Measurements from ENCODE around the gene MALAT1. TPM values are rescaled to one million over a fixed set of nuclear protein-coding genes. Genes with fewer than 3 reads are reported as not detected.

The MALAT1 gene
- total RNA-seq, 3 donors from 2014 or later (not counting 1 experiment from before 2014, with no cell fraction given) = 32,911 to 36,726 (median 33,502) TPM

DNA sequence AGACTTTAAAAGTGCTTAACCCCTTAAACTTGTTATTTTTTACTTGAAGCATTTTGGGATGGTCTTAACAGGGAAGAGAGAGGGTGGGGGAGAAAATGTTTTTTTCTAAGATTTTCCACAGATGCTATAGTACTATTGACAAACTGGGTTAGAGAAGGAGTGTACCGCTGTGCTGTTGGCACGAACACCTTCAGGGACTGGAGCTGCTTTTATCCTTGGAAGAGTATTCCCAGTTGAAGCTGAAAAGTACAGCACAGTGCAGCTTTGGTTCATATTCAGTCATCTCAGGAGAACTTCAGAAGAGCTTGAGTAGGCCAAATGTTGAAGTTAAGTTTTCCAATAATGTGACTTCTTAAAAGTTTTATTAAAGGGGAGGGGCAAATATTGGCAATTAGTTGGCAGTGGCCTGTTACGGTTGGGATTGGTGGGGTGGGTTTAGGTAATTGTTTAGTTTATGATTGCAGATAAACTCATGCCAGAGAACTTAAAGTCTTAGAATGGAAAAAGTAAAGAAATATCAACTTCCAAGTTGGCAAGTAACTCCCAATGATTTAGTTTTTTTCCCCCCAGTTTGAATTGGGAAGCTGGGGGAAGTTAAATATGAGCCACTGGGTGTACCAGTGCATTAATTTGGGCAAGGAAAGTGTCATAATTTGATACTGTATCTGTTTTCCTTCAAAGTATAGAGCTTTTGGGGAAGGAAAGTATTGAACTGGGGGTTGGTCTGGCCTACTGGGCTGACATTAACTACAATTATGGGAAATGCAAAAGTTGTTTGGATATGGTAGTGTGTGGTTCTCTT is 2.8 kb downstream of the MALAT1 start:
- peaks cover 11% of the 10 kb centered on the region for H3K36me3 Mint-ChIP-seq
- peak overlapping the region; percentile 75 for H3K4me3 ChIP-seq (ENCODE audit: low read length)
- peaks cover 60% of the 10 kb centered on the region for H3K36me3 ChIP-seq (ENCODE audit: control insufficient read depth, insufficient read depth, low read length)
- H3K27ac ChIP-seq (ENCODE audit: low read length) = peak overlapping the region; percentile 96
- peaks cover 37% of the 10 kb centered on the region for H3K4me1 ChIP-seq (ENCODE audit: control insufficient read depth, insufficient read depth, low read length)
- H3K4me3 Mint-ChIP-seq = no peak overlapping the region
- intact Hi-C loops (cut with micrococcal nuclease) = loop anchor here (10.0 kb wide), 1 partner anchor 287 kb away; no protein-coding TSS in a partner anchor
- no peaks in the 10 kb centered on the region for H3K9me3 Mint-ChIP-seq
- DNase-seq (peak in 1 of 2 donors; percentile 36), ATAC-seq (no peak)
- H3K27ac Mint-ChIP-seq = no peak overlapping the region
- peaks cover 42 to 49% of the 10 kb centered on the region in 2 donors for H3K4me1 Mint-ChIP-seq
- WGBS (ENCODE audit: insufficient coverage) = 0% methylated on average over 3 of the region's 3 CpGs
- H3K27me3 Mint-ChIP-seq (ENCODE audit: low read depth in 2 of 2) = no peaks in the 10 kb centered on the region
- H3K27me3 ChIP-seq (ENCODE audit: control insufficient read depth, insufficient read depth, low read length) = no peaks in the 10 kb centered on the region
- H3K9me3 ChIP-seq (ENCODE audit: control insufficient read depth, insufficient read depth, low read length) = no peaks in the 10 kb centered on the region
- TF ChIP-seq CTCF (IDR thresholded peaks at IDR 0.05) = no peak

DNA sequence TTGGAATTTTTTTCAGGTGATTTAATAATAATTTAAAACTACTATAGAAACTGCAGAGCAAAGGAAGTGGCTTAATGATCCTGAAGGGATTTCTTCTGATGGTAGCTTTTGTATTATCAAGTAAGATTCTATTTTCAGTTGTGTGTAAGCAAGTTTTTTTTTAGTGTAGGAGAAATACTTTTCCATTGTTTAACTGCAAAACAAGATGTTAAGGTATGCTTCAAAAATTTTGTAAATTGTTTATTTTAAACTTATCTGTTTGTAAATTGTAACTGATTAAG is 3.4 kb downstream of the MALAT1 start:
- H3K36me3 Mint-ChIP-seq = peaks cover 11% of the 10 kb centered on the region
- no peaks in the 10 kb centered on the region for H3K27me3 Mint-ChIP-seq (ENCODE audit: low read depth in 2 of 2)
- Histone ChIP-seq H3K4me3 (ENCODE audit: low read length) (peak overlapping the region; percentile 75), H3K27me3 (ENCODE audit: control insufficient read depth, insufficient read depth, low read length) (no peaks in the 10 kb centered on the region), H3K27ac (ENCODE audit: low read length) (peak overlapping the region; percentile 96), H3K4me1 (ENCODE audit: control insufficient read depth, insufficient read depth, low read length) (peaks cover 37% of the 10 kb centered on the region), H3K36me3 (ENCODE audit: control insufficient read depth, insufficient read depth, low read length) (peaks cover 65% of the 10 kb centered on the region), H3K9me3 (ENCODE audit: control insufficient read depth, insufficient read depth, low read length) (no peaks in the 10 kb centered on the region)
- intact Hi-C loops (cut with micrococcal nuclease) = loop anchor here (10.0 kb wide), 1 partner anchor 287 kb away; no protein-coding TSS in a partner anchor
- no peak for ATAC-seq
- DNase-seq = no peak
- no peaks in the 10 kb centered on the region for H3K9me3 Mint-ChIP-seq
- TF ChIP-seq CTCF (IDR thresholded peaks at IDR 0.05) = no peak
- H3K4me3 Mint-ChIP-seq = no peak overlapping the region
- H3K27ac Mint-ChIP-seq = no peak overlapping the region
- H3K4me1 Mint-ChIP-seq = peaks cover 42 to 49% of the 10 kb centered on the region in 2 donors

DNA sequence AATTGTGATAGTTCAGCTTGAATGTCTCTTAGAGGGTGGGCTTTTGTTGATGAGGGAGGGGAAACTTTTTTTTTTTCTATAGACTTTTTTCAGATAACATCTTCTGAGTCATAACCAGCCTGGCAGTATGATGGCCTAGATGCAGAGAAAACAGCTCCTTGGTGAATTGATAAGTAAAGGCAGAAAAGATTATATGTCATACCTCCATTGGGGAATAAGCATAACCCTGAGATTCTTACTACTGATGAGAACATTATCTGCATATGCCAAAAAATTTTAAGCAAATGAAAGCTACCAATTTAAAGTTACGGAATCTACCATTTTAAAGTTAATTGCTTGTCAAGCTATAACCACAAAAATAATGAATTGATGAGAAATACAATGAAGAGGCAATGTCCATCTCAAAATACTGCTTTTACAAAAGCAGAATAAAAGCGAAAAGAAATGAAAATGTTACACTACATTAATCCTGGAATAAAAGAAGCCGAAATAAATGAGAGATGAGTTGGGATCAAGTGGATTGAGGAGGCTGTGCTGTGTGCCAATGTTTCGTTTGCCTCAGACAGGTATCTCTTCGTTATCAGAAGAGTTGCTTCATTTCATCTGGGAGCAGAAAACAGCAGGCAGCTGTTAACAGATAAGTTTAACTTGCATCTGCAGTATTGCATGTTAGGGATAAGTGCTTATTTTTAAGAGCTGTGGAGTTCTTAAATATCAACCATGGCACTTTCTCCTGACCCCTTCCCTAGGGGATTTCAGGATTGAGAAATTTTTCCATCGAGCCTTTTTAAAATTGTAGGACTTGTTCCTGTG is 3.9 kb downstream of the MALAT1 start:
- ATAC-seq (no peak), DNase-seq (peak in 1 of 2 donors; percentile 47)
- TF ChIP-seq CTCF (IDR thresholded peaks at IDR 0.05) = no peak
- peaks cover 40% of the 10 kb centered on the region for H3K4me1 ChIP-seq (ENCODE audit: control insufficient read depth, insufficient read depth, low read length)
- Mint-ChIP-seq H3K36me3 (peaks cover 11% of the 10 kb centered on the region), H3K4me3 (no peak overlapping the region), H3K27ac (no peak overlapping the region), H3K9me3 (no peaks in the 10 kb centered on the region), H3K4me1 (peaks cover 44 to 52% of the 10 kb centered on the region in 2 donors), H3K27me3 (ENCODE audit: low read depth in 2 of 2) (no peaks in the 10 kb centered on the region)
- peak overlapping the region; percentile 75 for H3K4me3 ChIP-seq (ENCODE audit: low read length)
- H3K36me3 ChIP-seq (ENCODE audit: control insufficient read depth, insufficient read depth, low read length) = peaks cover 66% of the 10 kb centered on the region
- no peaks in the 10 kb centered on the region for H3K9me3 ChIP-seq (ENCODE audit: control insufficient read depth, insufficient read depth, low read length)
- intact Hi-C loops (cut with micrococcal nuclease) = loop anchor here (10.0 kb wide), 1 partner anchor 288 kb away; no protein-coding TSS in a partner anchor
- 0% methylated on average over 4 of the region's 6 CpGs for WGBS (ENCODE audit: insufficient coverage)
- H3K27me3 ChIP-seq (ENCODE audit: control insufficient read depth, insufficient read depth, low read length) = no peaks in the 10 kb centered on the region
- peak overlapping the region; percentile 31 for H3K27ac ChIP-seq (ENCODE audit: low read length)

All from natural killer cell (primary cell).